ENCODE results near the gene EFCAB11.

GRCh38 chr14:89793367-89793716, 161.2 kb downstream of the EFCAB11 start:
- TF ChIP-seq CREM (CRISPR knock-in tag; IDR thresholded peaks at IDR 0.05) (no peak), SP1 (CRISPR knock-in tag; conservative IDR thresholded peaks at IDR 0.05) (no peak), CTCF (IDR thresholded peaks at IDR 0.05) (no peak), NFYB (CRISPR knock-in tag; conservative IDR thresholded peaks at IDR 0.05; ENCODE audit: low read depth) (no peak), TEAD4 (CRISPR knock-in tag; IDR thresholded peaks at IDR 0.05) (no peak), SMAD4 (CRISPR knock-in tag; IDR thresholded peaks at IDR 0.05) (no peak), CREB1 (CRISPR knock-in tag; IDR thresholded peaks at IDR 0.05) (no peak), ZBTB43 (CRISPR knock-in tag; IDR thresholded peaks at IDR 0.05) (no peak), FOXK1 (CRISPR knock-in tag; IDR thresholded peaks at IDR 0.05) (no peak), JUN (CRISPR knock-in tag; IDR thresholded peaks at IDR 0.05) (no peak), AFF4 (CRISPR knock-in tag; IDR thresholded peaks at IDR 0.05; ENCODE audit: borderline replicate concordance) (no peak), TP53 (CRISPR knock-in tag; IDR thresholded peaks at IDR 0.05) (no peak)
- TF ChIP-seq, protein P1, sequence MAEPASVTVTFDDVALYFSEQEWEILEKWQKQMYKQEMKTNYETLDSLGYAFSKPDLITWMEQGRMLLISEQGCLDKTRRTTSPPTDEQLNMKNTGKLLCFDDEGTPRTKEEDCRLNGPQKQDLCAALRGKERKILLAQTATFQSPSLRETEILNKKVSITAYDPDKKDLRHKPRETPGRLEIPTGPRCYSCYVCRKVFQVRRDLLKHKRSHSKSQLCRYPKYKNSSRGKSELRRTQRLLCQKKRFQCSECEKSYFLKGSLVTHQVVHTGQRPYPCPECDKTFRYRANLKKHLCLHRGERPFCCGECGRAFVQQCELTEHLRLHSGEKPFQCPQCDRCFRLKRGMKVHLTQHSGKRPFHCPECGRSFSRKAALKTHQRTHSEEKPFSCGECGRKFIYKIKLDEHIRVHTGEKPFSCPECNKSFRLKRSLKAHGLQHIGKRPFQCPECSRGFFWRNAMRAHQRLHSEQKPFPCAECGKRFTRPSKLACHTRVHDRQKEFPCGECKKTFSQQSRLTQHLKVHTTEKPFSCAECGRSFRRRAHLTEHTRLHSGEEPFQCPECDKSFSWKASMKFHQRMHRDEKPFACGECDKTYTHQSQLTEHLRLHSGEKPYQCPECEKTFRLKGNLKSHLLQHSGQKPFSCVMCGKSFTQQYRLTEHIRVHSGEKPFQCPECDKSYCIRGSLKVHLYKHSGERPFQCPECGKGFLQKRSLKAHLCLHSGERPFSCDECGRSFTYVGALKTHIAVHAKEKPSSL (CRISPR knock-in tag; conservative IDR thresholded peaks at IDR 0.05), result no peak
